HG02973 (cell line): ENCODE data around the gene PI4K2B.
"Not testable (repeated sequence)": the region's sequence is repeated elsewhere in the genome, so short reads cannot be mapped to it uniquely, and the experiment has no call there.

Source experiments
- ATAC-seq: cut with Tn5 transposase; IDR thresholded peaks from one replicate; pipeline ENCODE4 v1.9.1; 2021; ENCODE audit warnings: moderate library complexity; ENCODE audit not compliant: unreplicated experiment

PI4K2B gene

DNA sequence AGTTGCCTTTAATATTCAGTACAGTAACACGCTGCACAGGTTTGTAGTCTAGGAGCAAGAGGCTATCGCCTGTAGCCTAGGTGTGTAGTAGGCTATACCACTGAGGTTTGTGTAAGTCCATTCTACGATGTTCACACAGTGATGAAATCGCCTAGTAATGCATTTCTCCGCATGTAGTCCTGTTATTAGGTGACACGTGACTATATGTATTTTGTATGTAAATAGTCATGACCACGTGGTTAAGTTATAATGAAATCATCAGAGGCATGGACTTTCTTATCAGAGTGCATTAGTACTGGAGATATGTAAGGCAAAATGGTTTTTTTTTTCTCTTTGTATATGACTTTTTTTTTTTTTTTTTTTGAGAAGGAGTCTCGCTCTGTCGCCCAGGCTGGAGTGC is 68.8 kb downstream of the PI4K2B start:
- ATAC-seq = no peak

DNA sequence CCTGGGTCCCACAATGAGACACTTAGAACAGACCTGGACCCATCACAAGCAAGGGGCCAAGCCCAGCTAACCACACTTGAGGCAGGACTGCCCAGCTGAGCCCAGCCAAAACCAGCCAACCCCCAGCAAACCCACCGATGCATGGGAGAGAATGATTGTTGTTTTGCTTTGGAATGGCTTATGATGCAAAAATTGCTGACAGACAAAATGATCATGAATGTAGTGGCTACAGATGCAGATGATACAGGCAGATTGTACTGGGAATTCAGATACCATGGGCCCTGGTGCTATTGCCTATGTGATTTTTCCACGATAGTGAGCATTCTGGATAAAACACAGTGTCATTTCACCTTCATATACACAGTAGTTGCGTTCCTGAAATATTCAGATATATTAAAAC is 69.7 kb downstream of the PI4K2B start:
- no peak for ATAC-seq

DNA sequence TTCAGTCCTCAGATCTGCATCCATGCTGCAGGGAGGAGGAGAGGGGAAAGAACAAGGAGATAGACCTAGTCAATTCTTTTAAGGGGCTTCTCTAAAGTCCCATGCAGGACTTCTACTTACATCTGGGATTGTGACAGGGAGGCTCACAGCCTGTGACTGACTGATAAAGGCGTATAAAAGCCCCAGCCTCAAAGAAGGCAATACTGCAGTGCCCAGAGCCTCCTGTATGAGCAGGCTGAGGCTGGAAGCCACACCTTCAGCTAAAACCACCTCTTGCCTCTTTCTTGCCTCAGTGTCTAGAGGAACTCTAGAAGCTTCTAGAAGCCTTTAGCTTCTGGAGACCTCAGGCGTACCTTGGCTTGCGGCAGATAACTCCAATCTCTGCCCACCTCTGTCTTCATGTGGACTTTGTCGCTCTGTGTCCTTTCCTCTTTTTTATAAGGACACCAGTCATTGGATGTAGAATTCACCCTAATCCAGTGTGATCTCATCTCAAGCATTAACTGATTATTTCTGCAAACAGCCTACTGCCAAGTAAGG is 72.8 kb downstream of the PI4K2B start:
- no peak for ATAC-seq

DNA sequence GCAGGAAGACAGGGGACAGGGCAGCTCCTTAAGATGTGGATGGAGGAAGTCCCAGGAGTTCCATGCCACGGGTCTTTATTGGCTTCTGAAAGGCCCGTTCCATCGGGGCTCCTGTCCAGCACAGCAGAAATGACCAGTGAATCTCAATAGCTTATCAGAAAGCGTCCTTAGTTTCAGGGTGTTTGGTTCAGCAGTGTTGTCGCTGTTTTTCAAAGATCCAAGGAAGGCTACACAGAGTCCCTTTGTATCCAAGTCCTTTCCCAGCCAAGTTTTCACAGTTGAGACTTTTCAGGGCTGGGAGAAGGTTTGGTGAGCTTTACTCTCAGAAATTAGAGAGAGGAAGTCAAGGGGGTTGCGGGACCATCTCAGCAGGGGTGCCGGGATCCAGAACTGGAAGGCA is 73.8 kb downstream of the PI4K2B start:
- ATAC-seq = no peak

DNA sequence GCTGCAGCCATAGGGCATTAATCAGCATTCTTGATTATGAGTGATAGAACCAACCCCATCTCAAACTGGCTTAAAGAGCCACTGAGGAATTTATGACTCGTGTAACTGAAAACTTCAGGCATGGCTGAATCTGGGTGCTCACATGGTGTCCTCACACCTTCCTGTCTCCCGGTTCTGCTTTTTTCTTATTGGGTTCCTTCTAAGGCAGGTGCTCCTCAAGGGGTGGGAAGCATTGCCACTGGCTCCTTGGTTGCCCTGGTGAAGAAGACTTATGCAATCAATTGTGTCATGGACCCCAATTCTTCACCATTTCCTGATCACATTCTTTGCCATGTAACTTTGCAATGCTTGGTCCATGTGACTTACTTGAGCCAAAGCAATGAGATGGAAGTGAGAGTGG is 74.5 kb downstream of the PI4K2B start:
- ATAC-seq = no peak

DNA sequence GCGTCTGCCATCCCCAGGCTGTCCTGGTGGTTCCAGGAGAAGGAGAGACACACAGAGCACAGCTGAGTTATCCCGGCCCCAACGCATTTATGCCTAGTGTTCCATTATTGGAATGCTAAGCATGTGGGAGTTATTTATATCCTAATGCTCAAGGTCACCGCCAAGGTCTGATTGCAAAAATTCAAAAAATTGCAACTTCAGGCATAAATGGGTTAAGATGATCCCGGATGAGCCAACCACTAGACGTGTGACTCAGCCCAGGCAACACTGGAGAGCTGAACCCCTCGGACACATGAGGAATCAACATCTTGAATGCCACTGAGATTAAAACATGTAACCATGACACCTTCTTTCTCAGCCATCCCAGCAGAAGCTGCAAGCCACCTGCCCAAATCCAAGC is 74.9 kb downstream of the PI4K2B start:
- ATAC-seq = no peak

DNA sequence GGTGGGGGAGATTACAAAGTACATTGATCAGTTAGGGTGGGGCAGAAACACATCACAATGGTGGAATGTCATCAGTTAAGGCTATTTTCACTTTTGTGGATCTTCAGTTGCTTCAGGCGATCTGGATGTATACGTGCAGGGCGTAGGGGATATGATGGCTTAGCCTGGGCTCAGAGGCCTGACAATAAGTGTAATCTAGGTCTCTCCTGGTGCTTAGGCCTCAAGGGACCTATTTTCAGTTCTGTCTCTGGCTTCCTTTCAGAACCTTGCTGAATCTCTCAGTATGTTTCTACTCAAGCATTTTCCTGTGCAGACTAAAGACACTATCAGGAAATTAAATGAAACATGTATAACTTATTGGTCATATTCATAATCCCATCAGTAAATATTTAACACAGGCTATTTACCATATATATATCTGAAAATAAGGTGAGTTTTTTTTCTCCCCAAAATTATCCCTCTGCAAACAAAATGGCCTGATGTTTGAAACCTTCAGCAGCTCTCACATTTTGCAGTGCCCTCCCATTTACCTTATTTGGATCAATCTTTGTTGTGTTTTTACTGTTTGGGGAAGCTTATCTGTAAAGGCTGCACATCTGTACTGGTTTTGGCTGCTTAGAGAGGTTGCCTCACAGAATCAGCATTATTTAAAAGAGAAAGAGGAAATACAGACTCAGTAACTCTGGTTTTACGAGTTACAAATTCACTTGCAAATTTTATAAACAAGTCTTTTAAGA is 76.4 kb downstream of the PI4K2B start:
- peak; percentile 31 for ATAC-seq

DNA sequence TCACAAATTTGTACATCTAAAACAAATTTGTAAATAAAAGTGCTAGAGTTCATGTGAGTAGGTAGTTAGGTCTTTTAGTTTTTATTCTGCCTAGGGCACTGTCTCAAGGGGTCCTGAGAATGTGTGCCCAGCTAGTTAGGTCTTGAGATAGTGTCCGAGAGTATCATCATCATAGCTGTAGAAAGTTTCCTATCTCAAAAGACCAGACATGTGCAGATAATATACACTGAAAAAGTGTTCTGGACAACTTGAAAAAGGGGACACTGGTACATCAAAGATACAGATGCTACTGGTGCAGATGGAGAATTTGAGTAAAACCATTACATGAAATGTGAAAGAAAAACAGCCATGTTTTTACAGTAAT is 77.0 kb downstream of the PI4K2B start:
- ATAC-seq = no peak

DNA sequence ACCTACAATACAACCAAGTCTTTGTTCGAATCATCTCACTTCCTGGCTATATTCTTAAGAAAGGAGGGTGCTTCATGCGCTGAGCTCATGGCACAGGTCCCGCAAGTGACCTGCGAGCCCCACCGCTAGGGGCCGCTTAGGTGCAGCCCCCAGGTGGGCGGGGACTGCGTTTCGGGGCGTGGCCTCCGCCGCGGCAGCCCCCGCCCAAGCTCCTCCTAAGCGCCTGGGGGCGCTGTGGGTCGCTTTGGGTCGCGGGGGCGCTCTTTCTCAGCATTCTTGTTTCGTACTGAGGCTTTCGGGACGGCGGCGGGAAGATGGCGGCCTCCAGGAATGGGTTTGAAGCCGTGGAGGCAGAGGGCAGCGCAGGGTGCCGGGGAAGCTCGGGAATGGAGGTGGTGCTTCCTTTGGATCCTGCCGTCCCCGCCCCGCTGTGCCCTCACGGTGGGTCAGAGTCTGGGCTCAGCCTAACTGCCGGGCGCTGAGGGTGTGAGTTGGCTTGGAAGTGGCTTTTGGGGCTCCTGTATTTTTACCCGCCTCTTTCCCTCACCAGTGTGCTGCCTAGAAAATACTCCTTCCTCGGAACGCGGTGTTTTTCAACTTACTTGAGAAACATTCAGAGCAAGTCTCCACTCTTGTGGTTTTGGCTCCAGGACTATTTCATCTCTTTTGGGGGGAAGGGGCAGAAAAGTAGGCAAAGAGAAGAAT is 78.8 kb downstream of the PI4K2B start, which contains the start of gene ZCCHC4:
Gene ZCCHC4, plus strand, starts transcription at position 279 of the 705 bp plus-strand sequence. Its CDS starts 36 bp downstream, at position 315.
- peak; percentile 90 for ATAC-seq

DNA sequence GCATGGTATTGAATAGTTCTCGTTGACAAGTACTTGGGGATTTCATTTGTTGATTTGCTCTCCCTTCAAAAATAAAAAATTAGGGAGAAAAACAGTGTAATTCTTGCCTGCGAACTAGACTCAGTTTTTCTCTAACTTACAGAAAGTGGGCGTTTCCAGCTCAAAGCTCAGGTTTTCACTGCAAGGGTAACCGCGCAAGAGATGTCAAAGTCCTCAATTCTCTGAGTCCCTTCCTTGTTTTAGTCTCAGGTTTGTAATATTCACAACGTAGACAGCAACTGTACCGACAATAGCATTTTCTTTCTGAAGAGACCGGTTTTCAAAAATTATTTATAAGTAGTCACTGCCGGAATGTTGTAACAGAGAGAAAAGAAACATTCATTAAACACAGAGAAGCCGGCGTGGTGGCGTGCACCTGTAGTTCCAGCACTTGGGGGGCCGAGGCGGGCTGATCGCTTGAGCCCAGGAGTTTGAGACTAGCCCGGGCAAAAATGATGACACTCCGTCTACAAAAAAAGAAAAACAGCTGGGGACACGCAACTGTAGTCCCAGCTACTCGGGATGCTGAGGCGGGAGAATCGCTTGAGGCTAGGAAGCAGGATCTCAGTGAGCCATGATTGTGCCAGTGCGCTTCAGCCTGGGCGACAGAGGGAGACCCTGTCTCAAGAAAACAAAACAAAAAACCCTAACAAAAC is 79.5 kb downstream of the PI4K2B start:
- no peak for ATAC-seq

DNA sequence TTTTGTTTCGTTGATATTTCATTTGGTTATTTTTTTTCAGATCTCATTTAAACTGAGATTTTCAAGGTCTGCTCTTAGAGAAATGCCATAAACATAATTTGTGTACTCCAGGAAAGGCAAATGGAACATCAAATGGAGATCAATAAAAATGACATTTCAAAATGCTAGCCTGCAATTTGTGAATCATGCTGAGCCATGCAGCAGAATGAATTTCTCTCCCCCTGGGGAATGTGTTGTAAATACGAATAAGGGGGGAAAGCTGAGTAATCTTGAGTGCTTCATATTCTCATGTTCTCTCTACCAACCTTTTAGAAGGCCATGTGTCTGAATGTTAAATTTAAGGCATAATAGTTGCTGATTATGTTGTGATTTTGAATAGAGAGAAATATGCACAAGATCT is 86.5 kb downstream of the PI4K2B start:
- ATAC-seq = no peak

DNA sequence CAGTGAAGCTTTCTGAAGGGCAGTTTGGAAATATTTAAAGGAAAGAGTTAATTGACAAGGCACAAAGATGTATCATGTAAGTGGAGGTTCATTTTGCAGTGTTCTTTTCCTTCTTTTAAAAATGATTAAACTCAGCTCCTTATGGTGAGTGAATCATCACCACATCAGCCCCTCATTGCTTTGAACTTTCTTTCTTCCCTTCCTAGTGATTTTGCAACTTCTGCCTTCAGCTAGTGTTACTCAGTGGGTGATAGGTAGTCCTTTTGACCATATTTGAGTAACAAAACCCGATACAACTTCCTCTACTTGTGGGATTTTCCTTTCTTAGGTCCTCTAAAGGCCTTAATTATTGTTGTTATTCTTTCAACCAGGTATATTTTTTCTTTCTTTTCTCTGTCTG is 86.9 kb downstream of the PI4K2B start:
- ATAC-seq = no peak

DNA sequence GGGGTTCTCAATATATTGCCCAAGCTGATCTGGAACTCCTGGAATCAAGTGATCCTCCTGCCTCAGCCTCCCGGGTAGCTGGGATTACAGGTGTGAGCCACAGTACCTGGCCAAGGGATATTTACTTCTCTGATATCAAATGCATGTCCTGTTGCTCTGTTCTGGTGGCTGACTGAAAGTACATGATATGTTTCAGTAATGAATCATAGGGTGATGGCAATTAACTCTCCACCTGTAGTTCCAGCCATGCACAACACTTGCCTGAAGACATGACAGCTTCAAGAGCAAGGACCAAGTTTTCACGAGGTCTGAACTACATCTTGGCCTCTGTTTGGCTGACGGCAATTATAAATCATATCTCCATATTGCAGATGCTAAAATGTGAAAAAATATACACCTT is 87.9 kb downstream of the PI4K2B start:
- ATAC-seq = no peak

DNA sequence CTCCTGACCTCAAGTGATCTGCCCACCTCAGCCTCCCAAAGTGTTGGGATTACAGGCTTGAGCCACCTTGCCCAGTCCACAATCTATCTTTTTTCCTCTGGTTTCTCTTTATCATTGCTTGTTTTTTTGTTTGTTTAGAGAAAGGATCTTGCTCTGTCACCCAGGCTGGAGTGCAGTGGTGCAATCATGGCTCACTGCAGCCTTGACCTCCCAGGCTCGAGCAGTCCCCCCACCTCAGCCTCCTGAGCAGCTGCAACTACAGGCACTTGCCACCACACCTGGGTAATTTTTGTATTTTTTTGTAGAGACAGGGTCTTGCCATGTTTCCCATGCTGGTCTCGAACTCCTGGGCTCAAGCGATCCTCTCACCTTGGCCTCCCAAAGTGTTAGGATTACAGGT is 94.6 kb downstream of the PI4K2B start:
- ATAC-seq = not testable (repeated sequence)
